ENCODE results near the gene GSG1L2.

GSG1L2 gene

DNA sequence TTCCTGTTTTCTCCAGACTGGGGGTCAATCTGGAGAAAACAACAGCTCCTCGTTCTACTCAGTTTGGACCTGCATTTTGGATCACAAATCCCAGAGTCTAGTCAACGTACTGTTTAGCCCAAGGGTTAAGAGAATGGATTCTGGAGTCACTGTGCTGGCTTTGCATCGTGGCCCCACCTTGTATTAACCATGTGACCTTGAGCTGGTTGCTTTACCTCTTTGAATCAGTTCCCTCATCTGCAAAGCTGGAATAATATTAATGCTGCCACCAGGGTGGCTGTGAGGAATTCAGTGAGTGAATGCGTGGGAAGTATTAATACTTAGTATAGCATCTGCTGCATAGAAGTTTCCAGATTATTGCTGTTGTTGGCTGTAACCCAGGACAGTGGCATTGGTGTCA lies 19.2 kb downstream of the GSG1L2 start:
- H3K27me3 ChIP-seq (ENCODE audit: control insufficient read depth in 1 of 2, insufficient read depth in 1 of 2, low read length in 2 of 2): peaks cover 0 to 15% of the 10 kb centered on the region in 2 experiments
- H3K23ac ChIP-seq (ENCODE audit: low read length in 2 of 2): no peak overlapping the region
- no peaks in the 10 kb centered on the region for H3K36me3 ChIP-seq (ENCODE audit: control insufficient read depth in 1 of 2, insufficient read depth in 2 of 2, low read depth in 1 of 2, low read length in 2 of 2)
- H4K8ac ChIP-seq (ENCODE audit: low read length): no peak overlapping the region
- H3K4me1 ChIP-seq (ENCODE audit: control insufficient read depth, insufficient read depth, low read depth, low read length): peaks cover 6% of the 10 kb centered on the region
- DNase-seq: no peak
- H3K4me2 ChIP-seq (ENCODE audit: low read length, poor library complexity, severe bottlenecking): peak overlapping the region; percentile 6
- no peak overlapping the region for H3K9ac ChIP-seq (ENCODE audit: low read length)
- H2BK5ac ChIP-seq (ENCODE audit: low read depth, low read length, poor library complexity, severe bottlenecking): no peak overlapping the region
- WGBS: 74% methylated on average over 4 of the region's 4 CpGs
- H2BK15ac ChIP-seq (ENCODE audit: low read depth, poor library complexity, severe bottlenecking): no peak overlapping the region
- H2BK12ac ChIP-seq (ENCODE audit: low read length in 2 of 2): no peak overlapping the region
- H2BK120ac ChIP-seq (ENCODE audit: low read depth, low read length): no peak overlapping the region
- no peak overlapping the region for H3K14ac ChIP-seq (ENCODE audit: low read length in 2 of 2)
- H3K9me3 ChIP-seq (ENCODE audit: control insufficient read depth, low read length): peaks cover 19% of the 10 kb centered on the region
- no peak overlapping the region for H4K91ac ChIP-seq (ENCODE audit: low read length)
- no peaks in the 10 kb centered on the region for H3K79me1 ChIP-seq (replicated peaks; ENCODE audit: low read length, poor library complexity, severe bottlenecking)
- peak overlapping the region; percentile 76 for H3K27ac ChIP-seq (ENCODE audit: low read length, poor library complexity, severe bottlenecking)
- no peak overlapping the region for H3K18ac ChIP-seq (ENCODE audit: low read depth in 1 of 2, low read length in 2 of 2)
- H3K4me3 ChIP-seq (ENCODE audit: insufficient read depth in 1 of 2, low read depth in 1 of 2, low read length in 2 of 2): no peak overlapping the region
- no peak overlapping the region for H2AFZ ChIP-seq (ENCODE audit: low read depth, low read length)
- no peak overlapping the region for H2AK5ac ChIP-seq (ENCODE audit: low read length, severe bottlenecking)
- no peak overlapping the region for H3K4ac ChIP-seq (ENCODE audit: low read depth in 1 of 2, low read length in 2 of 2)

DNA sequence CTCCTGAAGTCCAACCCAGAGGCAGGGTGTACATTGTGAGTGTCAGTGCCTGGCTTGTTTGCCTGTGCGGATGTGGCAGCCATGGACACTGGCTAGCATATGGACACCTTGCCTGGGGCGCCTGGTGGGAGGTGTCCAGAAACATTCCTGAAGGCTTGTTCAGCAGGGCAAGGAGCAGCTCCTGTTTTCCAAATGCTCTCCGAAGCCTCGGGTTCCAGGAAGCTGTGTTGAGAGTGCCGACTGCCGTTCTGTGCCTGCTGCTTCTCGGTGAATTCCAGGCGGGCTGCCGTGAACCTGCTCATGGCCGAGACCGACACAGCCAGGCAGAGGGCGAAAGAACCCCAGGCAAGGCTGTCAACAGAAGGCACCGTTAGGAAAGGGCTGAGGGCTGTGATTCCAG lies 19.6 kb downstream of the GSG1L2 start:
- 75% methylated on average over 13 of the region's 13 CpGs for WGBS
- no peak overlapping the region for H3K4me3 ChIP-seq (ENCODE audit: insufficient read depth in 1 of 2, low read depth in 1 of 2, low read length in 2 of 2)
- H3K18ac ChIP-seq (ENCODE audit: low read depth in 1 of 2, low read length in 2 of 2): no peak overlapping the region
- no peak overlapping the region for H2BK120ac ChIP-seq (ENCODE audit: low read depth, low read length)
- peaks cover 6% of the 10 kb centered on the region for H3K4me1 ChIP-seq (ENCODE audit: control insufficient read depth, insufficient read depth, low read depth, low read length)
- peak overlapping the region; percentile 50 for H3K4me2 ChIP-seq (ENCODE audit: low read length, poor library complexity, severe bottlenecking)
- no peak overlapping the region for H3K9ac ChIP-seq (ENCODE audit: low read length)
- no peak overlapping the region for H4K91ac ChIP-seq (ENCODE audit: low read length)
- no peak for DNase-seq
- no peak overlapping the region for H2BK15ac ChIP-seq (ENCODE audit: low read depth, poor library complexity, severe bottlenecking)
- H2BK5ac ChIP-seq (ENCODE audit: low read depth, low read length, poor library complexity, severe bottlenecking): no peak overlapping the region
- H3K23ac ChIP-seq (ENCODE audit: low read length in 2 of 2): no peak overlapping the region
- H3K79me1 ChIP-seq (replicated peaks; ENCODE audit: low read length, poor library complexity, severe bottlenecking): no peaks in the 10 kb centered on the region
- no peaks in the 10 kb centered on the region for H3K36me3 ChIP-seq (ENCODE audit: control insufficient read depth in 1 of 2, insufficient read depth in 2 of 2, low read depth in 1 of 2, low read length in 2 of 2)
- H3K27me3 ChIP-seq (ENCODE audit: control insufficient read depth in 1 of 2, insufficient read depth in 1 of 2, low read length in 2 of 2): peaks cover 0 to 15% of the 10 kb centered on the region in 2 experiments
- H2AK5ac ChIP-seq (ENCODE audit: low read length, severe bottlenecking): no peak overlapping the region
- no peak overlapping the region for H3K14ac ChIP-seq (ENCODE audit: low read length in 2 of 2)
- no peak overlapping the region for H4K8ac ChIP-seq (ENCODE audit: low read length)
- no peak overlapping the region for H2AFZ ChIP-seq (ENCODE audit: low read depth, low read length)
- peak overlapping the region; percentile 76 for H3K27ac ChIP-seq (ENCODE audit: low read length, poor library complexity, severe bottlenecking)
- H3K4ac ChIP-seq (ENCODE audit: low read depth in 1 of 2, low read length in 2 of 2): no peak overlapping the region
- H2BK12ac ChIP-seq (ENCODE audit: low read length in 2 of 2): no peak overlapping the region
- H3K9me3 ChIP-seq (ENCODE audit: control insufficient read depth, low read length): peaks cover 19% of the 10 kb centered on the region

DNA sequence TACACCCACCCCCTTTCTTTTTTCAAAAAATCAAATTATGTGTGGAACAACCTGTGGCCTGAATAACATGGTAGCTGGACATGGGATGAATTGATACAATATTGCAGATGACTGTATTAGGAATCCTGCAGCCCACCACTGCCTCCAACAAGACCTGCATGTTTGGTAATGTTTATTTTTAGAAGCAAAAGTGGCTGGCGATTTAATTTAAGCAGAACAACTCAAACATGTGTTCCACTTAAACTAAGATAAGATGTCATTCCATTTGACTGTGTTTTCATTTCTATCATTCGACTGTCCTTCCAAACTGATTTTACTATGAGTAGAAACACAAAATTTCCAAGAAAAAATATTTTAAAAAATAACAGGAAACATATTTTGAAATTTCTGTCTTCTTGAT lies 20.4 kb downstream of the GSG1L2 start:
- WGBS: 33% methylated on average over 1 of the region's 2 CpGs

DNA sequence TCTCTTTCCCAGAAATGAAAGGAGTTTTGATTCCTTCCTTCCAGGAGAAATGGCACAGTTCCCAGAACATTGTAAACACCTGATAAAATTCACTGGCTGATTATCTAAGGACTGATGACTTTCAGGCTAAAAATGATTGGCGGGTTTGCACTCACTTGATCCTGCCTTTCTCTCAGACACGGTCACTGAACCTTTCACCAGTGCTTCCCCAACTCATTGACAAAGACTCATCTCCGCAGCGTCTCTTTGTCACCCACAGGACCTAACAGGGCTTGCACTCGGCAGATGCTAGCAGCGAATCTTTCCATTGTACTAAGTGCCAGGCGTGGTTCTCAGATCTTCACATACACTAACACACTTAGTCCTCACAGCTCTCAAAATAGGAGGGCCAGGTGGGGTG lies 23.2 kb downstream of the GSG1L2 start:
- H3K4me1 ChIP-seq (ENCODE audit: control insufficient read depth, insufficient read depth, low read depth, low read length): peaks cover 6% of the 10 kb centered on the region
- H3K4ac ChIP-seq (ENCODE audit: low read depth in 1 of 2, low read length in 2 of 2): no peak overlapping the region
- no peak overlapping the region for H2AFZ ChIP-seq (ENCODE audit: low read depth, low read length)
- no peak overlapping the region for H4K8ac ChIP-seq (ENCODE audit: low read length)
- no peak overlapping the region for H3K27ac ChIP-seq (ENCODE audit: low read length, poor library complexity, severe bottlenecking)
- no peak overlapping the region for H2BK120ac ChIP-seq (ENCODE audit: low read depth, low read length)
- no peak overlapping the region for H3K14ac ChIP-seq (ENCODE audit: low read length in 2 of 2)
- no peaks in the 10 kb centered on the region for H3K79me1 ChIP-seq (replicated peaks; ENCODE audit: low read length, poor library complexity, severe bottlenecking)
- H3K27me3 ChIP-seq (ENCODE audit: control insufficient read depth in 1 of 2, insufficient read depth in 1 of 2, low read length in 2 of 2): peaks cover 4 to 19% of the 10 kb centered on the region in 2 experiments
- H3K9me3 ChIP-seq (ENCODE audit: control insufficient read depth, low read length): peaks cover 2% of the 10 kb centered on the region
- WGBS: 80% methylated on average over 7 of the region's 7 CpGs
- no peak overlapping the region for H2AK5ac ChIP-seq (ENCODE audit: low read length, severe bottlenecking)
- H3K4me3 ChIP-seq (ENCODE audit: insufficient read depth in 1 of 2, low read depth in 1 of 2, low read length in 2 of 2): no peak overlapping the region
- H2BK5ac ChIP-seq (ENCODE audit: low read depth, low read length, poor library complexity, severe bottlenecking): no peak overlapping the region
- no peaks in the 10 kb centered on the region for H3K36me3 ChIP-seq (ENCODE audit: control insufficient read depth in 1 of 2, insufficient read depth in 2 of 2, low read depth in 1 of 2, low read length in 2 of 2)
- no peak overlapping the region for H3K9ac ChIP-seq (ENCODE audit: low read length)
- DNase-seq: no peak
- H3K18ac ChIP-seq (ENCODE audit: low read depth in 1 of 2, low read length in 2 of 2): no peak overlapping the region
- no peak overlapping the region for H2BK15ac ChIP-seq (ENCODE audit: low read depth, poor library complexity, severe bottlenecking)
- no peak overlapping the region for H3K23ac ChIP-seq (ENCODE audit: low read length in 2 of 2)
- no peak overlapping the region for H3K4me2 ChIP-seq (ENCODE audit: low read length, poor library complexity, severe bottlenecking)
- H4K91ac ChIP-seq (ENCODE audit: low read length): no peak overlapping the region
- H2BK12ac ChIP-seq (ENCODE audit: low read length in 2 of 2): no peak overlapping the region

More for the DNA sequence above, 20.4 kb downstream of the GSG1L2 start:
- no peak overlapping the region for H2AFZ ChIP-seq (ENCODE audit: low read depth, low read length)
- no peaks in the 10 kb centered on the region for H3K79me1 ChIP-seq (replicated peaks; ENCODE audit: low read length, poor library complexity, severe bottlenecking)
- H3K27me3 ChIP-seq (ENCODE audit: control insufficient read depth in 1 of 2, insufficient read depth in 1 of 2, low read length in 2 of 2): peaks cover 0 to 15% of the 10 kb centered on the region in 2 experiments
- no peak overlapping the region for H3K4me2 ChIP-seq (ENCODE audit: low read length, poor library complexity, severe bottlenecking)
- no peak overlapping the region for H4K8ac ChIP-seq (ENCODE audit: low read length)
- no peak overlapping the region for H3K4me3 ChIP-seq (ENCODE audit: insufficient read depth in 1 of 2, low read depth in 1 of 2, low read length in 2 of 2)
- H3K27ac ChIP-seq (ENCODE audit: low read length, poor library complexity, severe bottlenecking): no peak overlapping the region
- H2BK12ac ChIP-seq (ENCODE audit: low read length in 2 of 2): no peak overlapping the region
- no peak overlapping the region for H2AK5ac ChIP-seq (ENCODE audit: low read length, severe bottlenecking)
- H2BK120ac ChIP-seq (ENCODE audit: low read depth, low read length): no peak overlapping the region
- H3K9ac ChIP-seq (ENCODE audit: low read length): no peak overlapping the region
- no peak overlapping the region for H2BK15ac ChIP-seq (ENCODE audit: low read depth, poor library complexity, severe bottlenecking)
- H3K4me1 ChIP-seq (ENCODE audit: control insufficient read depth, insufficient read depth, low read depth, low read length): peaks cover 6% of the 10 kb centered on the region
- H3K9me3 ChIP-seq (ENCODE audit: control insufficient read depth, low read length): peaks cover 19% of the 10 kb centered on the region
- H2BK5ac ChIP-seq (ENCODE audit: low read depth, low read length, poor library complexity, severe bottlenecking): no peak overlapping the region
- no peak overlapping the region for H3K18ac ChIP-seq (ENCODE audit: low read depth in 1 of 2, low read length in 2 of 2)
- DNase-seq: no peak
- no peak overlapping the region for H3K23ac ChIP-seq (ENCODE audit: low read length in 2 of 2)
- no peaks in the 10 kb centered on the region for H3K36me3 ChIP-seq (ENCODE audit: control insufficient read depth in 1 of 2, insufficient read depth in 2 of 2, low read depth in 1 of 2, low read length in 2 of 2)
- H3K4ac ChIP-seq (ENCODE audit: low read depth in 1 of 2, low read length in 2 of 2): no peak overlapping the region
- no peak overlapping the region for H4K91ac ChIP-seq (ENCODE audit: low read length)
- no peak overlapping the region for H3K14ac ChIP-seq (ENCODE audit: low read length in 2 of 2)

Measured in mesenchymal stem cell (in vitro differentiated cells and primary cell).